GM13977 (cell line): ENCODE data around the gene PGAM5.

ENCODE experiments used
- DNase-seq: peaks from one replicate; pipeline ENCODE4 v3.0.0; 2012; ENCODE audit warnings: low spot score
- CTCF ChIP-seq: IDR thresholded peaks from 2 replicates; pipeline ENCODE4 v1.5.1; 2012; ENCODE audit warnings: mild to moderate bottlenecking, control low read depth; ENCODE audit not compliant: insufficient read depth; ENCODE audit errors: extremely low read depth, missing control alignments
- in situ Hi-C: fragments of 300-500 bp; cut with MboI; formaldehyde crosslinking; loops from one replicate; pipeline ENCODE4 v1.12.0; 2022; ENCODE audit warnings: low sequenced_read_pairs, low pct_unique_long_range_greater_than_20kb, mixed read lengths, inconsistent platforms; ENCODE audit not compliant: unreplicated experiment

The PGAM5 gene

GRCh38 chr12:132715874-132716273 lies 5.2 kb downstream of the PGAM5 start:
- no peak for DNase-seq
- in situ Hi-C loops = no loop called here
- TF ChIP-seq CTCF = no peak

GRCh38 chr12:132716356-132716755 lies 5.7 kb downstream of the PGAM5 start:
- TF ChIP-seq CTCF = no peak
- no peak for DNase-seq
- in situ Hi-C loops = no loop called here

- TF ChIP-seq CTCF = no peak
- DNase-seq = no peak
- in situ Hi-C loops = no loop called here
These were observed 6.4 kb downstream of the PGAM5 start for GRCh38 chr12:132717011-132717410.

- TF ChIP-seq CTCF = no peak
- in situ Hi-C loops = no loop called here
- DNase-seq = no peak
These were observed 7.1 kb downstream of the PGAM5 start for GRCh38 chr12:132717531-132718387.

- in situ Hi-C loops = no loop called here
- DNase-seq = no peak
These were observed 8.0 kb downstream of the PGAM5 start for GRCh38 chr12:132718644-132719043.

More at GRCh38 chr12:132718644-132719043, 8.0 kb downstream of the PGAM5 start:
- no peak for TF ChIP-seq CTCF
